Cardiac fibroblast (primary cell): ENCODE measurements around the gene PSD.

Experiments
- DNase-seq, 2 donors: peaks; one replicate each; pipeline versions ENCODE4 v3.0.0 to v3.0.0-alpha.2; 2010; ENCODE audit warnings: low read depth in 2 of 2
- H3K4me3 ChIP-seq, 2 donors: replicated peaks in 1 of 2; 1 replicate in 1 of 2; 2 replicates in 1 of 2; pipeline ENCODE4 v1.5.1; 2011; ENCODE audit warnings: low read depth in 2 of 2, low read length in 2 of 2, mild to moderate bottlenecking in 2 of 2, moderate library complexity in 1 of 2
- TF ChIP-seq, protein P1 (sequence below): IDR thresholded peaks from one replicate; pipeline ENCODE4 v1.5.1; 2011; ENCODE audit warnings: low read depth, mild to moderate bottlenecking, low read length, inconsistent platforms

PSD gene

GRCh38 chr10:102375250-102375649 is 43.3 kb downstream of the PSD start:
- TF ChIP-seq, protein P1, sequence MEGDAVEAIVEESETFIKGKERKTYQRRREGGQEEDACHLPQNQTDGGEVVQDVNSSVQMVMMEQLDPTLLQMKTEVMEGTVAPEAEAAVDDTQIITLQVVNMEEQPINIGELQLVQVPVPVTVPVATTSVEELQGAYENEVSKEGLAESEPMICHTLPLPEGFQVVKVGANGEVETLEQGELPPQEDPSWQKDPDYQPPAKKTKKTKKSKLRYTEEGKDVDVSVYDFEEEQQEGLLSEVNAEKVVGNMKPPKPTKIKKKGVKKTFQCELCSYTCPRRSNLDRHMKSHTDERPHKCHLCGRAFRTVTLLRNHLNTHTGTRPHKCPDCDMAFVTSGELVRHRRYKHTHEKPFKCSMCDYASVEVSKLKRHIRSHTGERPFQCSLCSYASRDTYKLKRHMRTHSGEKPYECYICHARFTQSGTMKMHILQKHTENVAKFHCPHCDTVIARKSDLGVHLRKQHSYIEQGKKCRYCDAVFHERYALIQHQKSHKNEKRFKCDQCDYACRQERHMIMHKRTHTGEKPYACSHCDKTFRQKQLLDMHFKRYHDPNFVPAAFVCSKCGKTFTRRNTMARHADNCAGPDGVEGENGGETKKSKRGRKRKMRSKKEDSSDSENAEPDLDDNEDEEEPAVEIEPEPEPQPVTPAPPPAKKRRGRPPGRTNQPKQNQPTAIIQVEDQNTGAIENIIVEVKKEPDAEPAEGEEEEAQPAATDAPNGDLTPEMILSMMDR: peak; percentile 5
- DNase-seq: no peak
- H3K4me3 ChIP-seq: no peak overlapping the region

DNA sequence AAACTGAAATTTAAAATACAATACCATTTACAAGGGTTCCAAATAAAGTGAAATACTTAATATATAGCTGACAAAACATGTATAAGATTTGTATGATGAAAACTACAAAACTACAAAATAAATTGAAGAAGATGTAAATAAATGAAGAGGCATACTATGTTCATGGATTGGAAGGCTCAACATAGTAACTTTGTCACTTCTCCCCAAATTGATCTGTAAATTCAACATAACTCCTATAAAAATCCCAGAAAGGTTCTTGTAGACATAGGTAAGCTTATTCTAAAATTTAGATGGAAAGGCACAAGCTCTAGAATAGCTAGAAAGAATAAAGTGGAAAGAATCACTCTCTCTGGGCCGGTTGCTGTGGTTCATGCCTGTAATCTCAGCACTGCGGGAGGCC is 47.3 kb downstream of the PSD start:
- TF ChIP-seq, protein P1: no peak
- no peak for DNase-seq
- no peak overlapping the region for H3K4me3 ChIP-seq

- DNase-seq: no peak
- TF ChIP-seq, protein P1: no peak
- H3K4me3 ChIP-seq: no peak overlapping the region
Observed at GRCh38 chr10:102368077-102368476, 50.5 kb downstream of the PSD start.

DNA sequence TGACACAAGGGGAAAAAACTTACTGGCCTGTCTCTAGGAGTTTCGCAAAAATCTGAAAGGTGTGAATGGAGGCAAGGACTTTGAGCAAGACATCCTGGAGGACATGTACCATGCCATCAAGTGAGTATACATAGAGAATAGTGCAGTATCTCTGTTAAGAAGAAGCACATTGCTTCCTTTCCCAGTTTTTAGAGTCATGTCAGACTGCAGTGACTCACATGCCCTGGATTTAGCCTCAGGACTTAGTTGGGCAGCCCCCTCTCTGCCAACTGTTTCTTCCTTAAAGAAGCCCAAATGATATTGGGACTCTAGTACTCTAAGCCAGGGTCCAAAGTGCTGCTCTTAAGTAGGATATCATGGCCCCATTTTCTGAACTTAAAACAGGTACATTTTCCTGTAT is 51.1 kb downstream of the PSD start:
- TF ChIP-seq, protein P1: no peak
- H3K4me3 ChIP-seq: no peak overlapping the region
- DNase-seq: no peak

GRCh38 chr10:102358712-102359382 is 59.7 kb downstream of the PSD start:
- no peak overlapping the region for H3K4me3 ChIP-seq
- no peak for DNase-seq
- TF ChIP-seq, protein P1: no peak

- H3K4me3 ChIP-seq: no peak overlapping the region
- TF ChIP-seq, protein P1: no peak
Observed at GRCh38 chr10:102354451-102354850, 64.1 kb downstream of the PSD start.

More at GRCh38 chr10:102354451-102354850, 64.1 kb downstream of the PSD start:
- no peak for DNase-seq
